HTR-8/SVneo (cell line): ENCODE measurements around the gene PXMP4.

Experiments
- DNase-seq: peaks from one replicate; pipeline ENCODE4 v3.0.0; 2011; ENCODE audit warnings: low spot score, mixed read lengths; ENCODE audit not compliant: insufficient read length
- FAIRE-seq: peaks from 2 replicates; lab custom pipeline; 2011; peaks lifted over from hg19 to GRCh38; lab: Jason Lieb, UNC

PXMP4 gene

GRCh38 chr20:33686984-33687366 is 33.1 kb downstream of the PXMP4 start:
- DNase-seq = no peak
- no peak for FAIRE-seq

GRCh38 chr20:33686100-33686983 is 33.8 kb downstream of the PXMP4 start, which contains the start of gene E2F1:
Gene E2F1 (minus strand): TSS chr20:33686385. CDS start chr20:33686264, 121 bp downstream.
- DNase-seq (peak; percentile 97), FAIRE-seq (peak; percentile 87)

GRCh38 chr20:33685328-33686099 is 34.6 kb downstream of the PXMP4 start:
- no peak for FAIRE-seq

GRCh38 chr20:33684533-33685327 is 35.4 kb downstream of the PXMP4 start:
- DNase-seq (no peak), FAIRE-seq (no peak)

More at GRCh38 chr20:33685328-33686099, 34.6 kb downstream of the PXMP4 start:
- no peak for DNase-seq

GRCh38 chr20:33681728-33682353 is 38.3 kb downstream of the PXMP4 start:
- FAIRE-seq (peak; percentile 38), DNase-seq (no peak)

- no peak for DNase-seq
- no peak for FAIRE-seq
Measured at GRCh38 chr20:33681288-33681687, 38.8 kb downstream of the PXMP4 start.

- DNase-seq (no peak), FAIRE-seq (no peak)
Measured at GRCh38 chr20:33680686-33681085, 39.4 kb downstream of the PXMP4 start.

GRCh38 chr20:33679758-33680485 is 40.2 kb downstream of the PXMP4 start:
- DNase-seq (no peak), FAIRE-seq (no peak)

- FAIRE-seq = no peak
- no peak for DNase-seq
Measured at GRCh38 chr20:33677991-33678702, 42.0 kb downstream of the PXMP4 start.

GRCh38 chr20:33676652-33677645 is 43.2 kb downstream of the PXMP4 start:
- FAIRE-seq (no peak), DNase-seq (no peak)

- DNase-seq (no peak), FAIRE-seq (peak; percentile 63)
Measured at GRCh38 chr20:33676121-33676520, 44.0 kb downstream of the PXMP4 start.

- FAIRE-seq (no peak), DNase-seq (no peak)
Measured at GRCh38 chr20:33675136-33675959, 44.8 kb downstream of the PXMP4 start.

- peak; percentile 90 for DNase-seq
- no peak for FAIRE-seq
Measured at GRCh38 chr20:33674294-33675135, 45.6 kb downstream of the PXMP4 start, which contains the start of gene NECAB3. Gene NECAB3 (minus strand): TSS chr20:33674428. CDS start chr20:33674352, 76 bp downstream.

- FAIRE-seq (no peak), DNase-seq (no peak)
Measured at GRCh38 chr20:33673410-33674293, 46.5 kb downstream of the PXMP4 start.

GRCh38 chr20:33673114-33673409 is 47.0 kb downstream of the PXMP4 start:
- FAIRE-seq (no peak), DNase-seq (no peak)
